OCI-LY3 (cell line): Measurements from ENCODE around the gene CPEB3.

Experiments used
- CTCF ChIP-seq: fragments of 200-600, 300-600 bp; sonication (generic); IDR thresholded peaks from 2 replicates; pipeline ENCODE4 v1.5.1; 2014; ENCODE audit warnings: antibody characterized with exemption, low read length, low read depth
- EZH2phosphoT487 ChIP-seq: fragments of 200-600 bp; shearing (Covaris generic); IDR thresholded peaks from 2 replicates; pipeline ENCODE4 v1.6.1; 2018; ENCODE audit warnings: antibody characterized with exemption, mixed run types, low read depth

- TF ChIP-seq CTCF (no peak), EZH2phosphoT487 (no peak)
Measured at GRCh38 chr10:92130622-92131274, 160.1 kb downstream of the CPEB3 start.
